ENCODE measurements around the gene ZBTB20.

GRCh38 chr3:114622001-114622400 is 525.1 kb downstream of the ZBTB20 start:
- TF ChIP-seq CTCF (IDR thresholded peaks at IDR 0.05; ENCODE audit: insufficient read depth, low read length, poor library complexity, severe bottlenecking) (no peak), EZH2phosphoT487 (conservative IDR thresholded peaks at IDR 0.05; ENCODE audit: low read length) (no peak)

Measured in SU-DHL-6 (cell line).